K562 (cell line): ENCODE results near the gene SCUBE1. TPM values are rescaled to one million over a fixed set of nuclear protein-coding genes. Genes with fewer than 3 reads are reported as not detected.
A peak's percentile ranks its signal among the peaks of the same experiment; 100 is the strongest.

Experiments
- ATAC-seq: fragments of 200-7000 bp; cut with Tn5 transposase; 3 replicates; pipeline ENCODE4 v1.9.1; 2020; ENCODE audit warnings: moderate library complexity
- BruUV-seq: library from RNA; stranded (reverse); fragments of 400-500 nt; replicated peaks from 2 replicates; lab custom pipeline; 2021; lab: Mats Ljungman, UMichigan
- CTCF ChIA-PET: fragments of 300-600 bp; formaldehyde crosslinking; extraction: SDS; loops from one replicate; lab custom pipeline; 2021; ENCODE audit warnings: low intra/inter-chr PET ratio; lab: Yijun Ruan, JAX
- POLR2A ChIA-PET: fragments of 300-600, 350-650 bp; sonication (Branson Sonifier 250); formaldehyde crosslinking; extraction: SDS; loops from one replicate; lab custom pipeline; 2021; ENCODE audit warnings: antibody characterized with exemption, inconsistent platforms; lab: Yijun Ruan, JAX
- DNase-seq, 4 experiments: peaks; one replicate each; pipeline versions ENCODE4 v3.0.0 to v3.0.0-alpha.2; 2011 to 2018; ENCODE audit warnings: low spot score in 3 of 4, mixed read lengths in 3 of 4; ENCODE audit errors: extremely low read depth in 1 of 4
- FAIRE-seq: peaks from 2 replicates; lab custom pipeline; 2011; peaks lifted over from hg19 to GRCh38; lab: Jason Lieb, UNC
- H2AFZ ChIP-seq: 2 replicates; pipeline ENCODE4 v1.6.0; 2011; ENCODE audit warnings: low read depth, low read length, control low read depth, inconsistent platforms
- H3K27ac ChIP-seq: fragments of 200-600 bp; 3 replicates; pipeline ENCODE4 v1.8.0; 2011; ENCODE audit warnings: low read depth, mild to moderate bottlenecking, control low read depth, inconsistent platforms, low read length, moderate library complexity, mixed read lengths; ENCODE audit errors: extremely low read depth
- H3K27me3 ChIP-seq, 2 experiments: fragments of 300-600 bp in 1 of 2; 2 replicates in 1 of 2; 3 replicates in 1 of 2; pipeline versions ENCODE4 v1.6.0 to v1.8.0; 2011; ENCODE audit warnings: inconsistent platforms in 2 of 2, low read length in 2 of 2, mild to moderate bottlenecking in 1 of 2, mixed read lengths in 1 of 2, moderate library complexity in 1 of 2; ENCODE audit not compliant: control insufficient read depth in 2 of 2, insufficient read depth in 2 of 2
- H3K36me3 ChIP-seq: fragments of 300-600 bp; 3 replicates; pipeline ENCODE4 v1.8.0; 2011; ENCODE audit warnings: mild to moderate bottlenecking, low read length, inconsistent platforms; ENCODE audit not compliant: control insufficient read depth, insufficient read depth
- H3K4me1 ChIP-seq, 2 experiments: fragments of 200-600 bp in 1 of 2; replicated peaks in 1 of 2; 2 replicates in 1 of 2; 3 replicates in 1 of 2; pipeline versions ENCODE4 v1.5.1 to v1.8.0; 2011; ENCODE audit warnings: inconsistent platforms in 2 of 2, low read length in 2 of 2, mild to moderate bottlenecking in 1 of 2, mixed read lengths in 1 of 2, moderate library complexity in 1 of 2; ENCODE audit not compliant: control insufficient read depth in 2 of 2, insufficient read depth in 2 of 2
- H3K4me2 ChIP-seq: 2 replicates; pipeline ENCODE4 v1.6.1; 2011; ENCODE audit warnings: low read length, control low read depth, inconsistent platforms, mixed read lengths; ENCODE audit not compliant: insufficient read depth
- H3K4me3 ChIP-seq: fragments of 200-600 bp; sonication (generic), shearing (Covaris generic); 2 replicates; pipeline ENCODE4 v1.5.1; 2016; ENCODE audit warnings: control low read depth, inconsistent platforms
- H3K79me2 ChIP-seq: fragments of 200-600 bp; 3 replicates; pipeline ENCODE4 v1.8.0; 2011; ENCODE audit warnings: low read length, inconsistent platforms; ENCODE audit not compliant: control insufficient read depth, insufficient read depth
- H3K9ac ChIP-seq, 2 experiments: 2 replicates each; pipeline versions ENCODE4 v1.6.0 to v1.6.1; 2011; ENCODE audit warnings: low read depth in 2 of 2, low read length in 2 of 2, control low read depth in 1 of 2, inconsistent platforms in 1 of 2, mild to moderate bottlenecking in 1 of 2, mixed read lengths in 1 of 2; ENCODE audit not compliant: insufficient read depth in 1 of 2
- H3K9me1 ChIP-seq: one replicate; pipeline ENCODE4 v1.6.0; 2011; ENCODE audit warnings: inconsistent platforms, mild to moderate bottlenecking, low read length, moderate library complexity; ENCODE audit not compliant: control insufficient read depth, insufficient read depth
- H3K9me3 ChIP-seq: replicated peaks from 2 replicates; pipeline ENCODE4 v1.5.1; 2011; ENCODE audit warnings: low read depth, low read length, inconsistent platforms; ENCODE audit not compliant: control insufficient read depth, insufficient read depth
- H4K20me1 ChIP-seq: replicated peaks from 2 replicates; pipeline ENCODE4 v1.6.1; 2011; ENCODE audit warnings: low read length, inconsistent platforms, mixed read lengths; ENCODE audit not compliant: control insufficient read depth, insufficient read depth
- ATF7 ChIP-seq: fragments of 450-650 bp; IDR thresholded peaks from 2 replicates; pipeline ENCODE4 v1.7.1; 2014; ENCODE audit warnings: mild to moderate bottlenecking, moderate library complexity
- PRPF4 ChIP-seq: fragments of 200-400 bp; formaldehyde crosslinking; IDR thresholded peaks from one replicate; pipeline ENCODE4 v1.6.1; 2017; ENCODE audit warnings: low read length, low read depth, mild to moderate bottlenecking; ENCODE audit not compliant: insufficient read depth, poor library complexity, severe bottlenecking
- WGBS: fragments of 100-300 bp; shearing (Covaris generic); methylation state at CpG from one replicate; pipeline ENCODE4 v1.1.6; 2016; ENCODE audit warnings: low coverage, mixed read lengths; ENCODE audit not compliant: insufficient coverage; ENCODE audit errors: missing lambda C conversion rate; 5-methylcytosine and 5-hydroxymethylcytosine counted together
- in situ Hi-C: fragments of 300-500 bp; cut with MboI; formaldehyde crosslinking; loops from 4 replicates; pipeline ENCODE4 v1.15.0; 2018; ENCODE audit warnings: inconsistent platforms, mixed read lengths
- intact Hi-C: fragments of 100-400 bp; cut with micrococcal nuclease; formaldehyde crosslinking; loops from 2 replicates; pipeline ENCODE4 v1.14.2; 2022
- polyA plus RNA-seq, 8 experiments: library from polyadenylated mRNA; depleted of rRNA in 4 of 8; stranded (reverse) in 5 of 8; unstranded in 3 of 8; fragments of >200 nt; fragmentation: Nextera tagmentation in 2 of 8; fragmentation: Illumina TruSeq in 1 of 8; extraction: Ambion mirVana in 2 of 8; extraction: Trizol in 1 of 8; gene quantifications; 2 replicates each; pipeline versions ENCODE4 v1.2.1 to v1.2.3, GENCODE V29; 2011 to 2014; ENCODE audit warnings: inconsistent platforms in 1 of 8, missing spikeins in 1 of 8
- total RNA-seq, 7 experiments: library from RNA; depleted of rRNA in 6 of 7; stranded (reverse); fragments of >200 nt in 6 of 7; fragmentation: Illumina TruSeq in 2 of 7; extraction: Trizol in 2 of 7; gene quantifications; 2 replicates each; pipeline versions ENCODE4 v1.2.1 to v1.2.3, GENCODE V29; 2011 to 2021; ENCODE audit warnings: low replicate concordance in 1 of 7
- TF ChIP-seq, protein P1 (sequence below): fragments of 250-450 bp; sonication (Bioruptor Pico); IDR thresholded peaks from 2 replicates; pipeline ENCODE4 v1.5.0; 2020; ENCODE audit warnings: mild to moderate bottlenecking
- TF ChIP-seq, protein P2 (sequence below): fragments of 450-650 bp; IDR thresholded peaks from 2 replicates; pipeline ENCODE4 v1.6.1; 2018; ENCODE audit not compliant: partially characterized antibody

The SCUBE1 gene
- total and polyA plus RNA-seq, 9 of the 15 experiments (the other 6 are each of a cell fraction or from before 2014, with no cell fraction given), result 0.03 to 0.47 (median 0.29) TPM; not detected in 6

- intact Hi-C loops (no loop called here), in situ Hi-C loops (no loop called here)
- Histone ChIP-seq H2AFZ (no peak overlapping the region), H3K4me2 (no peak overlapping the region), H3K4me1 (no peaks in the 10 kb centered on the region), H3K36me3 (no peaks in the 10 kb centered on the region), H4K20me1 (peaks cover 19% of the 10 kb centered on the region), H3K27ac (no peak overlapping the region), H3K9me3 (no peaks in the 10 kb centered on the region), H3K9me1 (no peaks in the 10 kb centered on the region), H3K27me3 (peaks cover 22 to 87% of the 10 kb centered on the region in 2 experiments), H3K4me3 (no peak overlapping the region), H3K79me2 (no peaks in the 10 kb centered on the region), H3K9ac (no peak overlapping the region)
- ChIA-PET CTCF (no interaction called here), POLR2A (no interaction called here)
- ATAC-seq (no peak), FAIRE-seq (no peak), DNase-seq (no peak)
- 0% methylated on average over 6 of the region's 10 CpGs for WGBS
- no TSS peak for BruUV-seq
- TF ChIP-seq, protein P1, sequence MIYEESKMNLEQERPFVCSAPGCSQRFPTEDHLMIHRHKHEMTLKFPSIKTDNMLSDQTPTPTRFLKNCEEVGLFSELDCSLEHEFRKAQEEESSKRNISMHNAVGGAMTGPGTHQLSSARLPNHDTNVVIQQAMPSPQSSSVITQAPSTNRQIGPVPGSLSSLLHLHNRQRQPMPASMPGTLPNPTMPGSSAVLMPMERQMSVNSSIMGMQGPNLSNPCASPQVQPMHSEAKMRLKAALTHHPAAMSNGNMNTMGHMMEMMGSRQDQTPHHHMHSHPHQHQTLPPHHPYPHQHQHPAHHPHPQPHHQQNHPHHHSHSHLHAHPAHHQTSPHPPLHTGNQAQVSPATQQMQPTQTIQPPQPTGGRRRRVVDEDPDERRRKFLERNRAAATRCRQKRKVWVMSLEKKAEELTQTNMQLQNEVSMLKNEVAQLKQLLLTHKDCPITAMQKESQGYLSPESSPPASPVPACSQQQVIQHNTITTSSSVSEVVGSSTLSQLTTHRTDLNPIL (CRISPR knock-in tag), result no peak
These were observed 85.6 kb downstream of the SCUBE1 start for GRCh38 chr22:43257549-43257948.

- BruUV-seq, result no TSS peak
- H3K9me1 ChIP-seq, result no peaks in the 10 kb centered on the region
- in situ Hi-C loops, result no loop called here
- 7% methylated on average over 7 of the region's 8 CpGs for WGBS
- H2AFZ ChIP-seq, result no peak overlapping the region
- peaks cover 22 to 92% of the 10 kb centered on the region in 2 experiments for H3K27me3 ChIP-seq
- FAIRE-seq, result no peak
- no peaks in the 10 kb centered on the region for H3K36me3 ChIP-seq
- no peaks in the 10 kb centered on the region for H3K9me3 ChIP-seq
- no peak overlapping the region for H3K27ac ChIP-seq
- CTCF ChIA-PET, result no interaction called here
- H3K9ac ChIP-seq, result no peak overlapping the region
- H3K4me2 ChIP-seq, result no peak overlapping the region
- intact Hi-C loops, result no loop called here
- H3K79me2 ChIP-seq, result no peaks in the 10 kb centered on the region
- H3K4me1 ChIP-seq, result no peaks in the 10 kb centered on the region
- no peak for ATAC-seq
- no peak overlapping the region for H3K4me3 ChIP-seq
- no peak for DNase-seq
- TF ChIP-seq PRPF4, result no peak
- TF ChIP-seq ATF7, result 0 out of 2 replicates have a peak, but pooled peaks have one; percentile 31
- TF ChIP-seq, protein P2, sequence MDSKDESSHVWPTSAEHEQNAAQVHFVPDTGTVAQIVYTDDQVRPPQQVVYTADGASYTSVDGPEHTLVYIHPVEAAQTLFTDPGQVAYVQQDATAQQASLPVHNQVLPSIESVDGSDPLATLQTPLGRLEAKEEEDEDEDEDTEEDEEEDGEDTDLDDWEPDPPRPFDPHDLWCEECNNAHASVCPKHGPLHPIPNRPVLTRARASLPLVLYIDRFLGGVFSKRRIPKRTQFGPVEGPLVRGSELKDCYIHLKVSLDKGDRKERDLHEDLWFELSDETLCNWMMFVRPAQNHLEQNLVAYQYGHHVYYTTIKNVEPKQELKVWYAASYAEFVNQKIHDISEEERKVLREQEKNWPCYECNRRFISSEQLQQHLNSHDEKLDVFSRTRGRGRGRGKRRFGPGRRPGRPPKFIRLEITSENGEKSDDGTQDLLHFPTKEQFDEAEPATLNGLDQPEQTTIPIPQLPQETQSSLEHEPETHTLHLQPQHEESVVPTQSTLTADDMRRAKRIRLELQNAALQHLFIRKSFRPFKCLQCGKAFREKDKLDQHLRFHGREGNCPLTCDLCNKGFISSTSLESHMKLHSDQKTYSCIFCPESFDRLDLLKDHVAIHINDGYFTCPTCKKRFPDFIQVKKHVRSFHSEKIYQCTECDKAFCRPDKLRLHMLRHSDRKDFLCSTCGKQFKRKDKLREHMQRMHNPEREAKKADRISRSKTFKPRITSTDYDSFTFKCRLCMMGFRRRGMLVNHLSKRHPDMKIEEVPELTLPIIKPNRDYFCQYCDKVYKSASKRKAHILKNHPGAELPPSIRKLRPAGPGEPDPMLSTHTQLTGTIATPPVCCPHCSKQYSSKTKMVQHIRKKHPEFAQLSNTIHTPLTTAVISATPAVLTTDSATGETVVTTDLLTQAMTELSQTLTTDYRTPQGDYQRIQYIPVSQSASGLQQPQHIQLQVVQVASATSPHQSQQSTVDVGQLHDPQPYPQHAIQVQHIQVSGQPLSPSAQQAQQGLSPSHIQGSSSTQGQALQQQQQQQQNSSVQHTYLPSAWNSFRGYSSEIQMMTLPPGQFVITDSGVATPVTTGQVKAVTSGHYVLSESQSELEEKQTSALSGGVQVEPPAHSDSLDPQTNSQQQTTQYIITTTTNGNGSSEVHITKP, result peak; percentile 92
- POLR2A ChIA-PET, result no interaction called here
- peaks cover 16% of the 10 kb centered on the region; the same call in 1 of the 2 replicates for H4K20me1 ChIP-seq
These were observed 86.1 kb downstream of the SCUBE1 start for GRCh38 chr22:43256976-43257545.
